ENCODE results near the gene RBM20. TPM values are rescaled to one million over a fixed set of nuclear protein-coding genes. Genes with fewer than 3 reads are reported as not detected.
"Not testable (repeated sequence)": the region's sequence is repeated elsewhere in the genome, so short reads cannot be mapped to it uniquely, and the experiment has no call there.

RBM20 gene
- total RNA-seq, 1 donor from 2014 or later, result 4.6 TPM

DNA sequence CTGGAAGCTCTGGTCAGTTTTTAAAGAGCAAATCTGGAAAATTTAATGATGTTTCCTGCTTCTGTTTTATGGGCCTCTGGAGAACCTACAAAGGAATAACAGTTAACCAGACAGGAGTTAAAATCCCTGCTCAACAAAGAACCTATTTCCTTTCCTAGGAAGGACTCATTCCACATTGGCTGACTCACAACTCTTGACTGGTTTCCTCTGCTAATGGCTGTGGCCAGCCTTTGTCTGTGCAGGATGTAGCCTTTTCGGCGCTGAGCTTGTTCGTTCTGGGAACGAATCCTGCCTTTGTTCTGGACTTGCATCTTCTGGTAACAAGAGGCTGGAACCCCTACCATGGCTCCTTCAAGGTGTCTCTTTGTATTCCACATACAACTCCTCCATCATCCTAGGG is 114.8 kb downstream of the RBM20 start:
- no peak for DNase-seq (ENCODE audit: low spot score)

DNA sequence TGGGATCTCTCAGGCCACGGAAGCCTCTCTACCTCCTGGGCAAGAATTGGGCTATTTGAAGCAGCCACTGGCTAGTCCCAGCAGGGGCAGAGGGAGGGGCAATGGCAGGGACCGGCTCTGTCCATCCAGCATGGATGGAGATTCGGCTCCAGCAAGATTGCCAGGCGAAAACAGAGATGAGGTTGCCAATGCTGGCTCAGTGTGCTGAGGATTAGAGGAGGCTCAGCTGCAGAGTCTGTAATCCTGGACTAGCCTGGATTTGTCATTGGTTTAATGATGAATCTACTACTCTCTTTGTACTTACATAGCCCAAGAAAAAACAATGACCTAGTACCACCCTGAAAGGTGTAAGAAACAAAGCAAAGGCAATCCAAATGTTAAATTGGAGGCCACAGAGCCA is 115.4 kb downstream of the RBM20 start:
- DNase-seq (ENCODE audit: low spot score), result no peak

DNA sequence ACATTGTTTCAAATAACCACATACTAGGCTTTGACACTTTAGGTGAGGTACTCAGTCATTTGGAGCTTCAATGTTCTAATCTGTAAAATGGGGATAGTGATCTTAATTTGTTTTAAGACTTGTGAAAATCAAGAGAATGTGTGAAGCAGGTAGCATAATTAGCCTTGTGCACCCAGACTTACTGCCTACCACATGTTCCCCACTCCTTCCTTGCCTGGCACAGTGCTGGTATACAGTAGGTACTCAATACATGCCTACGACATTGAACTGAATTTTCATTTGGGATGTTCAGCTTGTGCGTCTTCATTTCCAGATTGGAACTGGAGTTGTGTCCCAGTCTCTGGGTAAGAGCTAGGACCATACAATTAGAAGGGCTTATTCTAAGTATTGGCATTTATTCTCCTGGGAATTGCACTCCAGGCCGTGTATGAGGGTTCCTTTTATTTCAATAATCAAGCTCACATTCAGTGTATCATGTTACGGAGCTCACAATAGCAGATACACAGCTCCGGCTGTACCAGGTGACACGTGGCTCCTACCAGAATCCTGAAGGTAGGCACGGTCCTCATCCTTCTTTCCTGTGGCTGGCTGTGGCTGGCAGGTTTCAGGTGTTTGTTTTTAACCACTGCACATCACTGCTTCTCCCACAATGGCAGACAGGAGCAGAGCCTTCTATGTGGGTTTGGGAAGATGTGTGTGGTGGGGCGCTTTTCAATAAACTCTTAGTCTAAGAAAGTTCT is 118.1 kb downstream of the RBM20 start:
- DNase-seq (ENCODE audit: low spot score), result no peak

DNA sequence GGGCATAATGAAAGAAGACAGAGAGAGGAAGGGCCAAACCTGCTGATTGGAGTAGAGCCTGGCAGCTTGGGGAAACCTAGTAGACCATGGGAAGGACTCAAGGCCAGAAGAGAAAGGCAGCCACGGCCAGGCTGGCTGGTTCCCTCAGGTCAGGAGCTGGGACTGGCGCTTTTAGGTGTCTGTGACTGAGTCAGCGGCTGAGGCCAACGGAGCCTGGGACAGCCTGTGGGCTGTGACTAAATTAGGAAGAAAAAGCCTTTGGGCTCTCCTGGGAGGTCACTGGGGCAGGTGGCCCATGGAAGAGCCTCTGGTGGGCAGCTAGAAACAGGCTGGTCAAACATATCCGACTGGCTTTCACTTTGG is 118.7 kb downstream of the RBM20 start:
- DNase-seq (ENCODE audit: low spot score), result no peak

DNA sequence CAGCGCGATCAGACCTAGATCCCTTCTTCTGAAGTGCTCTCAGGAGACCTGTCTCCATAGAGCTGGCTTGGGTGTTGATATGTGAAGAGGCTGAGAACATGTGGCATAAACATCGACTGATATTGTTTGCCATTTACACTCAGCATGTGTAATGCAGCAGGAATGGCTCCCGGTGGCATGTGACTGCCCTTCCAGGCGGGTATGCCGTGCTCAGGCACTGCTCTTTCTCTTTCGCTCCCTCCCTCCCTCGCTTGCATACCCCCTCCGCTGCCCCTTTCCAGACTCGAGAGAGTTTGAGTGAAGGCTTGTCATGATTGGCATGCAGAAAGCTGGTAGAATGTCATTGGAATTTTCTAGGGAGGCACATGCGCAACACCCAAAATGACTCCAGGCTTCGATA is 120.2 kb downstream of the RBM20 start:
- no peak for DNase-seq (ENCODE audit: low spot score)

DNA sequence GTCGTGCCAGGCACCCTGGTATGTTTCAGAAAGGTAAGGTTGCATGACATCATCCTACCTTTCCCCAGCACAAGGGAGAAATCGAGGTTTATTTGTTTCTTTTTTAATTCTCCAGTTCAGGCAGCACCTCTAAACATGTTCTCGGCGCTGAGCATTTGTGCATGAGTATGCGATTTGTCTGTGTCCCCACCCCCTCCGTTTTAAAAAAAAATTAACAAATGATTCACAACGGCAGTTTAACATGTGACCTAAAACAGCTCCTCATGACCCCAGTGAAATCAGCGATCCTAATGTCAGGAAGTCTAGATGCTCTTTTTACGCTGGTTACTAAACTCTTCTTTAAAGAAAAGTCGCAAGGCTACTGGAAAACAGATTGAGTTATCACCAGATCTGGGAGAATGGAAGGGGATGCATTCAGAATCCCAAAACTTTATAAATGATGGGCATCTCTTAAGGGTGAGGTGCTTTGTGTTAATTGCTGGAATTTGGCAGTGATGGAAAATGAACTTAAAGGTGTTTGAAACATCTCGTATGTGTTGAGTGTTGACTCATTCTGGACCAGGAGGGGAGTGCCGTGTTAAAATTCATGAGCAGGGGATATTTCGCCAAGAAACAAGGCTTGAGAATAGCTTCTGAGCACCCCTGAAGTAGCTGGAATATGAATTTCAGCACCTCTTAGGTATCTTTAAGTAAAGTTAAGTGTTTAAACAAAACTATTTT is 120.8 kb downstream of the RBM20 start:
- DNase-seq (ENCODE audit: low spot score), result no peak

DNA sequence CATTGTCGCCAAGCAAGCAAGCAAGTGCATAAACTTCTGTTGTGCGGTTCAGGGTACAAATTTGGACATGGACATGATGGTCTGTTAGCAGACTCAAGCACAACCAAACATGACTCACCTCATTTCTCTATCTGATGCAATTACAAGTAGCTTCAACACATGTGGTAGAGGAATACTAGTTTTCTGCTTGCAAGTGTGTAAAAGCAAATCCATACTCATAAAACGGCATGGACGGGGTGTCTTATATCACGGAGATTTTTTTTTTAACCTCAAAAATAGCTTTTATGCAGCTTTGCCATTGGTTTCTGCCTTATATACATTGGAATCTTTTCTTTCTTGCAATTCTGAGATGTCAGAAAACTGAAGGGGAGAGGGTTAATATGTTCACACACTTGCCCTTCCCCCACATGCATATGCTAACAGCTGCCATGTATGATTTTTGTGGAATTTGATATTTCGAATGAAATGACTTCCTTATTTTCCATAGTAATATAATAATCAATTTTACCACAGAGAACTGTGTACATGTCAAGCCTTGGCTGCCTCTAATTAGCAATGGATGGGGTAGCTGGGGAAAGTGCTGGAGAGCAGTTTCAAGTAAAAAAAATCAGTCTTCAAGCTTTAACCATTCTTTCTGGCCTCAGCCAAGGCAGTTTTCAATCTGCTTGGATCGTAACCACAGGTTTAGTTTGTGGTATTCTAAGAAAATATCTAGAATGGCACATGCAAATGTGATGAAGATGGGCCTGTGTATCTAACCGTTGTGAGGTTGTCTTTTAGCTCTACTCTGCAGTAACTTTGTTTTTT is 121.6 kb downstream of the RBM20 start:
- DNase-seq (ENCODE audit: low spot score), result no peak

DNA sequence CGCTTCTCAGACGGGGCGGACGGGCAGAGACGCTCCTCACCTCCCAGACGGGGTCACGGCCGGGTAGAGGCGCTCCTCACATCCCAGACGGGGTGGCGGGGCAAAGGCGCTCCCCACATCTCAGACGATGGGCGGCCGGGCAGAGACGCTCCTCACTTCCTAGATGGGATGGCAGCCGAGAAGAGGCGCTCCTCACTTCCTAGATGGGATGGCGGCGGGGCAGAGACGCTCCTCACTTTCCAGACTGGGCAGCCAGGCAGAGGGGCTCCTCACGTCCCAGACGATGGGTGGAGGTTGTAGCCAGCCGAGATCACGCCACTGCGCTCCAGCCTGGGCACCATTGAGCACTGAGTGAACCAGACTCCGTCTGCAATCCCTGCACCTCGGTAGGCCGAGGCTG is 123.5 kb downstream of the RBM20 start:
- not testable (repeated sequence) for DNase-seq (ENCODE audit: low spot score)

DNA sequence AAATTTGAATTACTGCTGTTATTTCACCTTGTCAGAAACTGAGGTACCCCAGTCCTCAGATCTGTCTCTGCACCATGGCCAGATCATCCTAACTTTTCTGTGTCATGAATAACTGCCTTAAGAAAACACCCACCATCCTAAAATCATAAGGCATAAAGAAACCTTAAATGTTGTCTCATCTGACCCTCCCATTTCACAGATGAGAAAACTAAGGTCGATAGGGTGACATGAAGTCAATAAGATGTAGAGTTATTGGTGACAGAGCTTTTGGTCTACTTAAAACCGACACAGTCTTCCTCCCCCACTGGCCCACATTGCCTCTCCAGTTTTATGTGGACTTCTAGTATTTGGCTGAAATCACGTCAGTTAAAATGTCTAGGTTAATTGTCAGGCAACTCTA is 126.1 kb downstream of the RBM20 start:
- no peak for DNase-seq (ENCODE audit: low spot score)

DNA sequence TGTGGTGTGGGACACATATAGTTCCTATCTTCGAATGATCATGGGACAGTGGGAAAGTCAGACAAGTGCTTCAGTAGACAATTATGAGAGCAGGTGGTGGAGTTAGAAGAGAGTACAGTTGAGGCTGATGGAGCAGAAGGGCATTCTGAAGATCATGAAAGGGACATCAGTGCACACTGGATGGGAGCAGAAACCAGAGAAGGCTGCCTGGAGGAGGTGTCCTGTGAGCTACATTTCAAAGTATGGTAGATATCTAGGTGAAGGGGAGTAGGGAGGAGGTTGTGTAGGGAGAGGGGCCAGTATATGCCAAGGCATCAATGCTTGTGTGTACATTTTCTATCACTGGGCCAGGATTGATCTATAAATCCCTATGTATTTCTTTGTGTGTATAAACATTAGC is 127.3 kb downstream of the RBM20 start:
- no peak for DNase-seq (ENCODE audit: low spot score)

DNA sequence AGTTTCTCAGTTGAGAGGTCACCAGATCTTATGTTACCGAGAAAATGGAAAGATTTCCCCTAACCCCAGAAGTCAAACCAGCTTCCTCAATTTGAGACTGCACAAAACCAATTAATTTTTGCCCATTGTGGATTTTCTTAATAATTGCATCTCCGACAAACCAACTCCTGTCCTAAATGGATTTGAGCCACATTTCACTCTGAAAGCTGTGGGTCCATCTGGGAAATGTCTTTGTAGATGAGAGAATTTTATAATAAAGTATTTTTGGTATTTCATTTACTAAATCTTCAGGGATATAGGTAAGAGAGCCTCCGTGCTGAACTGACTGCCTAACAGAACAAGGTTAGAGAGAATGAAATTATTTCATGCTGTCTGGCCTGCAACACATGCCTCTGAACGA is 127.9 kb downstream of the RBM20 start:
- DNase-seq (ENCODE audit: low spot score), result no peak

DNA sequence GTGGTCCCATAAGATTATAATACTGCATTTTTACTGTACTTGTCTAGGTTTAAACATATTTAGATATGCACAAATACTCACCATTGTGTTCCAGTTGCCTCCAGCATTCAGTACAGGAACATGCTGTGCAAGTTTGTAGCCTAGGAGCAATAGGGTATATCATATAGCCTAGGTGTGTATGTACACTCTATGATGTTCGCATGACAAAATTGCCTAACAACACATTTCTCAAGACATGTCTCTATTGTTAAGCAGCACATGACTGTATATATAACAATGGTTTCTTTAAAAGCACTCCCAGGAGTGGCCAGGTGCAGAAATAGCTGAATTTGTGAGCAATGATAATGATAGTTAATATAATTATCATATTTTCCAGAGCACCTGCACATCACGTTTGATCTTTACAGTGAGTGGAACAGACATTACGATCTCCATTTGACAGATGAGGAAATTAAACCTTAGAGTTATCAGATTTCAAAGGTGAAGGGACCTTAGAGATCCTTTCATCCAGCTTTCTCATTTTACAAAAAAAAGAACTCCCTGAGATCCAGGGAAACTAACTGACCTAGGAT is 128.4 kb downstream of the RBM20 start:
- no peak for DNase-seq (ENCODE audit: low spot score)

DNA sequence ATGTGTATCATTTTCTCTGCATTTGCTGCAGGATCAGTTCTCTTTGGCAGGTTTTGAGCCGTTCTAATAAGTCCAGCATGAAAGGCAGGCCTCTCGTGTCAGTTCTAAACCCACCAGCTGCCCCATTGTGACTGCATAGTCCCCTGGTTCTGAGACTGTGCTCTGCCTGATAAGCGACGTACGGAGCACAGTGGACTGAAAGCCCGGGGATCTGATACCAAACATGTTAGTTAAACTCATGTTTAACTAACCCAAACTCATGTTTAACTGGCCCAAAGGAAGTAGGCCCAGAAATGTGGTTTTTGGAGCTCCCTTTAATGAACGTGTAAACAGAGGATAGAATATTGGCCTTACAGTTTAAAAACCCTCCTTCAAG is 129.5 kb downstream of the RBM20 start:
- DNase-seq (ENCODE audit: low spot score), result no peak

DNA sequence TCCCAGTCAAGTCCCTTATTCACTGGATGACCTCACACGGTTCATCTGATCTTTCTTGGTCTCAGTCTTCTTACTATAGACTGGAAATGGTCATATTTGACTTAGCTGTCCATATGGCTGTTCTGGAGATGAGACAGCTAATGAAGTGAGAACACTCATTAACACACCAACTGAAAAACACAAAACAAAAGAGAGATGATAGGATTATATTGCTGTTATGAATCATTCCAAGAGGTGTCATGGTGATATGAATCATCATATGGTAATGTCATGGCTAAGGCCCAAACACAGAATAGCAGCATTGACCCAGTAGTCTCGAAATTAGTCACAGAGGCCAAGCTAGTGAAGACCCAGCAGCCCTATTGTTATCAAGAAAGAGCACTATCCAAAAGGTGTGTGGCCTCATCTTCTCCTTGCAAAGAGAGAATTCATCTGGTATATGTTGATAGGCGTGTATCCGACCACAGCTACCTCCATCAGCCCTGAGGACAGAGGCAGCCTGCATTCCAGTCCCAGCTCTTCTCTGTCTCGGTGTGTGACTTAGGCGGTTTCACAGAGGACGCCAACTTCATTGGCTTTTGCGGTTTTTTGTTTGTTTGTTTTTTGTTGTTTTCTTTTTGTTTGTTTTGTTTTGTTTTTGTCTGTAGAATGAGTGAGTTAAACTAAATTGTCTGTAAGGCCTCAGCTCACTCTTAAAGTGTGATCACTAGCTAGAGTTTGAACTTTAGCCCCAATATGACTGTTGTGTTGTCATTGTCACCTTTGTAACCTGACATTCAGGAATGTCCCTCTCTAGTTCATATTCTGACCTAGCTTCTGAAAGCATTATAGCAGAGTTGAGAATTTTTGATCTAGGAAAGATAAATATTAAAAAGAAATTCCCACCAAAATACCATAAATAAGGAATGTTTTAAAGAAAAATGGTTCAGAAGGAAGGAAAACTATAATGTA is 130.2 kb downstream of the RBM20 start:
- no peak for DNase-seq (ENCODE audit: low spot score)

DNA sequence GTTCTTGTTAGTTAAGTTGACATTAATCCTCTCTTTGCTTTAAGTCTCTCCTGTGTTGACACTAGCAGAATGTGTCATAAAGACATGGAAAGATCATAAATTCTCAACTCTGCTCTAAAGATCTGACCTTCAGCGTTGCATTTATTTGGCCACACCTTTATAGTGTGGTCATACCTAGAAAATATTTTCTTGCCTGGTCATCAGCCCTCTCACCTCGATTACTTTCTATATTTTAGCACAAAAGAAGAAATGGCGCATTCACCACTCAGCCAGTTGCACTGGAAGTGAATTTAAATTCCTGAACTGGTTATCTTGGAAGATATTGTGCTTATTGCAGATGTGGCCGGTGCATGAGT is 130.9 kb downstream of the RBM20 start:
- no peak for DNase-seq (ENCODE audit: low spot score)

DNA sequence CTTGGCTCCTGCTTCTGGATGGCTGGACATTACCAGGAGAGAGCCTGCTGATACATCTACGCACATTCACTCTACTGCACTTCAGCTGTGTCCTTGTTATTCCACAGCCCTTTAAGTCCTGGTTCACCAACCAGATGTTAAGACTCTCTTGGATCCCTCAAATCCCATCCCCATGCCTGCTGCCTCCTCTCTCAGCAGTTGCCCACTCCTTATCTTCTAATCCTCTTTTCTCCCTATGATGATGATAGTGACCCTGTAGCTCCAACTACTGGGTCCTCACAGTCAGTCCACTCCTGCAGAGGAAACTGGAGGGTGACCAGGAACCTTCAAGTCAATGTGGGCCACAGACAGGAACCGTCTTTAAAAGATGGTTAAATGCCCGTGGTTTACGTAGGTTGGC is 131.3 kb downstream of the RBM20 start:
- DNase-seq (ENCODE audit: low spot score), result no peak

DNA sequence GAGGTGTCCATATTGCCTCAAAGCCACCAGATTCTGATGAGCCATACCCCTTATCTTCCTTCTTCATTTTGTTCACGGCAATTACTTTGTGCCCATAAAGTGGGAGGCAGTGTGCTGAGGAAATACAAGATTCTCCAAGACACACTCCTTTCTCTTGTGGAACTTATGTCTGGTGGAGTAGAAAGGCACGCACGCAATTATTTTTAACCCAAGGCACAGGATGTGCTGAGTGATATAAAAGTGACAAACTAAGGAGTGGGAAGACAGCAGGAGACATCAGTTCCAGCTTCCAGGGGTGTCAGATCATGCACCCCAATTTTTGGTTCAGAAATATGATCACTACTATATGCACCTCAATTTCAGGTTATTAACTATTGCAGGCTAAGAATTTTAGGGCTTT is 132.9 kb downstream of the RBM20 start:
- no peak for DNase-seq (ENCODE audit: low spot score)

DNA sequence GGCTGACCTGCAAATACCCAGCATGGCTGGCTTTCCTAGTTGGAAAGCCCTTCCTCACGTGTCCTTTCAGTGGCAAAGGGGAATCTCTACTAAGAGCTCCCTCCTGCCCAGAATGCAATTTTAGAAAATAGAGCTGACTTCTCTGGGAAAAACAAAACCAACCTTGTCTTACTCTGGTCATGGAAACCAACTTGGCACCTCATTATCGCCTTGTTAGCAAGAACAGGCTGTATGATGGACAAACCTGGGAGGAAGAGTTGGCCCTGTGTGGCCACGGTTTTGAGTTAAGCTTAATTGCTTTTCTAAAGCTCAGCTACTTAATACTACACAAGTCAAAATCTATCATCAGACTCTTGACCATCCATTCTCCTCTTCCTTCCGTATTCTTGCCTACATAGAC is 133.5 kb downstream of the RBM20 start:
- no peak for DNase-seq (ENCODE audit: low spot score)

DNA sequence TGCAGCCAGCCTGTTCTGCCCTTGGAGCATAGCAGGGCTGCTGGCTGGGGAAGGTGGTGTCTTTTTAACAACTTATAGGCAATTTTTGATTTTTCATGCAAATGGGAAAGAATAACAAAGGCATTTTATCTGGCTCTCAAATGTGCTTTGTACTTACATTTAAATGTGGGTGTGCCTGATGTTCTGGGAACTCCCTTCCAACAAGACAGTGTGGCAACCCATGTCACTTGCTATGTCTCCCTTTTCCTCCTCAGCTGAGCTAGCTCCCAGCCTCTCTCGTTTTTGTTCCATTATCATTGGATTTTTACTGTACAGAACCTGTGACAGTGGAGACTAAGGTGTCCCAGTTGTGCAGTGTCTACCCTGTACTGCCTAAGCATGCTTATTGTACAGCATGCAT is 134.1 kb downstream of the RBM20 start:
- DNase-seq (ENCODE audit: low spot score), result no peak

DNA sequence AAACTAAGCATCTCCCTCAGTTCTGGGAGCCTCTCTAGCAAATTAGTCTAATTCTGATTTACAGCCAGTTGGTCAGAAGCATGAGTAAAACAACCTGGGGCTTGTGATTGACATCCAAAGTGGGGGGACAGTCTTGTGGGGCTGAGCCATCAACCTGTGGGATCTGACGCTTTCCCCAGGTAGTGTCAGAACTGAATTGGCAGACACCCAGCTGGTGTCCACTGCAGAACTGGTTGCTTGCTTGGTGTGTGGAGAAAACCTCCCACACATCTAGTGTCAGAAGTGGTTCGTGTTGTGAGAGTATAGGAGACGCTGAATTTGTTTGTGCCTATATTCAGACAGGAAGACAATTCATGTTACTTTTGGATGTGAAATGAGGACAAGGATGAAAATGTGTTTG is 135.4 kb downstream of the RBM20 start:
- no peak for DNase-seq (ENCODE audit: low spot score)

DNA sequence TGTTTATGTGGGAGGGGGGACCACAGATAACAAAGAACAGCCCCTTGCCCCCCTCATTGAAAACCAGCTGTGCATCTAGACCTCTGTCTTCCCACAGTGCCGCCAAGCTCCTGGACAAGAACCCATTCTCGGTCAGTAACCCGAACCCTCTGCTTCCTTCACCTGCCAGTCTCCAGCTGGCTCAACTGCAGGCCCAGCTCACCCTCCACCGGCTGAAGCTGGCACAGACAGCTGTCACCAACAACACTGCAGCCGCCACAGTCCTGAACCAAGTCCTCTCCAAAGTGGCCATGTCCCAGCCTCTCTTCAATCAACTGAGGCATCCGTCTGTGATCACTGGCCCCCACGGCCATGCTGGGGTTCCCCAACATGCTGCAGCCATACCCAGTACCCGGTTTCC is 136.6 kb downstream of the RBM20 start:
- DNase-seq (ENCODE audit: low spot score), result no peak
